D721Med (cell line): ENCODE data around the gene LRP1B.

Source experiments
- DNase-seq: peaks from one replicate; pipeline ENCODE4 v3.0.0; 2011; ENCODE audit warnings: low spot score; ENCODE audit not compliant: insufficient read length
- FAIRE-seq: peaks from 2 replicates; lab custom pipeline; 2011; peaks lifted over from hg19 to GRCh38; lab: Jason Lieb, UNC
- TF ChIP-seq, protein P1 (sequence below): IDR thresholded peaks from 2 replicates; pipeline ENCODE4 v1.5.1; 2012; ENCODE audit warnings: mild to moderate bottlenecking, control low read depth; ENCODE audit not compliant: insufficient read depth; ENCODE audit errors: missing control alignments

LRP1B gene

GRCh38 chr2:141878016-141878415 is 252.8 kb downstream of the LRP1B start:
- TF ChIP-seq, protein P1, sequence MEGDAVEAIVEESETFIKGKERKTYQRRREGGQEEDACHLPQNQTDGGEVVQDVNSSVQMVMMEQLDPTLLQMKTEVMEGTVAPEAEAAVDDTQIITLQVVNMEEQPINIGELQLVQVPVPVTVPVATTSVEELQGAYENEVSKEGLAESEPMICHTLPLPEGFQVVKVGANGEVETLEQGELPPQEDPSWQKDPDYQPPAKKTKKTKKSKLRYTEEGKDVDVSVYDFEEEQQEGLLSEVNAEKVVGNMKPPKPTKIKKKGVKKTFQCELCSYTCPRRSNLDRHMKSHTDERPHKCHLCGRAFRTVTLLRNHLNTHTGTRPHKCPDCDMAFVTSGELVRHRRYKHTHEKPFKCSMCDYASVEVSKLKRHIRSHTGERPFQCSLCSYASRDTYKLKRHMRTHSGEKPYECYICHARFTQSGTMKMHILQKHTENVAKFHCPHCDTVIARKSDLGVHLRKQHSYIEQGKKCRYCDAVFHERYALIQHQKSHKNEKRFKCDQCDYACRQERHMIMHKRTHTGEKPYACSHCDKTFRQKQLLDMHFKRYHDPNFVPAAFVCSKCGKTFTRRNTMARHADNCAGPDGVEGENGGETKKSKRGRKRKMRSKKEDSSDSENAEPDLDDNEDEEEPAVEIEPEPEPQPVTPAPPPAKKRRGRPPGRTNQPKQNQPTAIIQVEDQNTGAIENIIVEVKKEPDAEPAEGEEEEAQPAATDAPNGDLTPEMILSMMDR: no peak
- FAIRE-seq: no peak

GRCh38 chr2:141871913-141872634 is 258.7 kb downstream of the LRP1B start:
- FAIRE-seq: no peak
- TF ChIP-seq, protein P1: no peak

More at GRCh38 chr2:141878016-141878415, 252.8 kb downstream of the LRP1B start:
- no peak for DNase-seq

DNA sequence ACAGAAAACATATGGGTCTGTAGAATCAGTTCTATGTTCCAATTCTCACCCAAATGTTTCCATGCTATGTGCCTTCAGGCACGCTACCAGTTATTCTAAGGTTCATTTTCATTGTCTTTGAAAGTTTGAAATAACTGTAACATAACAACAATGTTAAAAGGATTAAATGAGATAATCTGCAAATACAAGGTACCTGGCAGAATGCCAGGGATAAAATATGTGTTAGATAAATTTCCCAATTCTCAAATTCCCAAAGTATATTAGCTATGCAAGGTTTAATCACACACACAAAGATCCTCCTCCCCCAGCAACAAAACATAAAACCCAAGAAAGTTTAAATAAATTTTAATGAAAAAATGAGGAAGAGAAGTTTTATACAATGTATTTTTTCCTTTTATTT is 261.2 kb downstream of the LRP1B start:
- TF ChIP-seq, protein P1: no peak
- DNase-seq (no peak), FAIRE-seq (no peak)

More at GRCh38 chr2:141871913-141872634, 258.7 kb downstream of the LRP1B start:
- no peak for DNase-seq

DNA sequence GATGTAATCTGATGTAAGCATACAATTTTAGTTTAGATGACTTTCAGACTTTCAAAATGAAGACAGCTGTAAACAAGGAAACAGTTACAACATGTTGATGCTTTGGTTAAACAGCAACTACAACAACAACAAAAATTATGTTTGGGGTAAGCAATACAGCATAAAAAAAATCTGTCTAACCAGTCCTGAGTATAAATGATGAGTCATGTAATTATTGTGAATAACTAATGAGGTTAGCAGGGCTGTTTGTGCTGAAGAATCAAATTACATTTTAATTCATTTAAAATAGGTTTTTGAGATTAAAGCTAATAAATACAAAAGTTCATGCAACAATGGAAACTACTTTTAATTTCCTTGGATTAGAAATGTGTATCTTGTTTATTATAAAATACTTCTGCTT is 266.9 kb downstream of the LRP1B start:
- TF ChIP-seq, protein P1: no peak
- DNase-seq (no peak), FAIRE-seq (peak; percentile 6)

GRCh38 chr2:141856215-141856919 is 274.4 kb downstream of the LRP1B start:
- no peak for FAIRE-seq
- no peak for DNase-seq
- TF ChIP-seq, protein P1: no peak

DNA sequence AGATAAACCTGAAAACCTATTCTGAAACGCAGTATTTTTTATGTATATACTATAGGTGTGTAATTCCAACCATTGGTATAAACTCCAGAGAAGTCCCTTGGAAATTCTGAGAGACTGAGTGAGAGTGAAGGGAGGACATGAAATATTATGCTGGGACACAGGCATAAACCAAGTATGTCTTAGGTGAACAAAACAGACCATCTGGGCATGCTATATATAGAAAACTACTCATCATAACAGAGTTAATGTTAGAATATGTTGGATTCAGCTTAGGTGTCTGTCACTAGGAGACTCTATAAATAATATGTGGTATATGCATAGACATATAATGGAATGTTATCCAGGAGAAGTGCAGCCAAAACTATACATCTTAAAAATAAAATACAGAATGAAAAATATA is 282.6 kb downstream of the LRP1B start:
- TF ChIP-seq, protein P1: no peak
- FAIRE-seq: no peak
- no peak for DNase-seq

- DNase-seq: no peak
- TF ChIP-seq, protein P1: no peak
- peak; percentile 6 for FAIRE-seq
Measured at GRCh38 chr2:141844231-141844630, 286.6 kb downstream of the LRP1B start.
